Activated T-cell treated with anti-CD3 and anti-CD28 coated beads for 4 hours (primary cell): ENCODE data around the gene MS4A4E.
"Not testable (repeated sequence)": the region's sequence is repeated elsewhere in the genome, so short reads cannot be mapped to it uniquely, and the experiment has no call there.

Source experiments
- DNase-seq: peaks from one replicate; pipeline ENCODE4 v3.0.0-alpha.2; 2020

MS4A4E gene

DNA sequence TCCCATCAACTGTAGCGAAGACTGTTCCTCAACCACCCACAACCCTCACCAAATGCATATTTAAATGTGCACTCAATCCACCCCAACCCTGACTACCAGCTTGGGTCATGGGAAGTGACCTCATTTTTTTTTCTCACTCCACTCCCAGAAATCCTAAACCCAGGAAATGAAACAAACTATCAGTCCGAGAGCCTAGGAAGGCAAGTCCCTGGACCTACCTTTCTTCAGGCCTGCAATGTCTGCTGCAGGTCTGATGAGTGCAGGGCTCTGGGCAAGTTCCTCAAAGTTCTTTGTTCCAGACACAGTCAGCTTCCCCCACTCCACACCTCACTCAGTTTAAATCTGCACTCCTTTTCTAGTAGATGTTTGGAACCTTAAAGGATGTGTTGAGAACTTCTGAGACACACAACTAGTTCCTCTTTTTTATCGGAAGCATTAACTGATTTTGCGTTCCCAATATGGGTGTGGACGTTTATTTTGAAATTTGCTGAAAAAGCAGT is at the start of gene MS4A4E:
Gene MS4A4E, minus strand, starts transcription at position 398 of the 500 bp plus-strand sequence. CDS start 13,082 bp downstream, outside the sequence.
- no peak for DNase-seq

DNA sequence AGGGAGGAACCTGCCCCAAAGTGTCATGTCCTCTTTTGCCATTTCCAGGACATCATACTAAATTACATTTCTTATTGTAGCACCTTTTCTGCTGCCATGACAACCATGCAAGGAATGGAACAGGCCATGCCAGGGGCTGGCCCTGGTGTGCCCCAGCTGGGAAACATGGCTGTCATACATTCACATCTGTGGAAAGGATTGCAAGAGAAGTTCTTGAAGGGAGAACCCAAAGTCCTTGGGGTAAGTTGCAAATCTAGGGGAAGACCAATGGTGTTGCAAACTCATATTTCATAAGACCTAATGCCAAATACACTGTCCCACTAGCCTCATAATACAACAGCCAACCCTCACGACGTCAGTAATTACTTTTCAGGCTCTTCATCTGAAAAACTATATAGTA is 49.2 kb upstream of the MS4A4E start:
- DNase-seq: no peak

DNA sequence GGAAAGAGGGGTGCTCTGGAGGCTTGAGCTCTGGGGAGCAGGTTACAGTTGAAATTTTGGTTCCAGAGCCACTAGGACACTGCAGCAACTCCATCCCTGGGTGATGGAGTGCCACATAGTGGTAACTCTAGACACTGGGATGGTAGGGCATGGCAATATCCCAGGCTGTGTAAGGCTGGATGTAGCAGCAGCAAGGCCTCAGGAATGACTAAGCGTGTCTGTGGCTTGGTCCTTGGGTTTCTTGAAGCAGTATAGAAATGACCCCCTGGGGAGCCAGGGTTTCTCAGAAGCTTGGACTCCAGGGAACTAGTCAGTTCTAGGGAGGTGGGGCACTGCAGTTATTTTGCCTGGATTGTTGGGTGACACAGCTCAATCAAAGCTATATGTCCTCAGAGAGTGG is 45.6 kb upstream of the MS4A4E start:
- no peak for DNase-seq

DNA sequence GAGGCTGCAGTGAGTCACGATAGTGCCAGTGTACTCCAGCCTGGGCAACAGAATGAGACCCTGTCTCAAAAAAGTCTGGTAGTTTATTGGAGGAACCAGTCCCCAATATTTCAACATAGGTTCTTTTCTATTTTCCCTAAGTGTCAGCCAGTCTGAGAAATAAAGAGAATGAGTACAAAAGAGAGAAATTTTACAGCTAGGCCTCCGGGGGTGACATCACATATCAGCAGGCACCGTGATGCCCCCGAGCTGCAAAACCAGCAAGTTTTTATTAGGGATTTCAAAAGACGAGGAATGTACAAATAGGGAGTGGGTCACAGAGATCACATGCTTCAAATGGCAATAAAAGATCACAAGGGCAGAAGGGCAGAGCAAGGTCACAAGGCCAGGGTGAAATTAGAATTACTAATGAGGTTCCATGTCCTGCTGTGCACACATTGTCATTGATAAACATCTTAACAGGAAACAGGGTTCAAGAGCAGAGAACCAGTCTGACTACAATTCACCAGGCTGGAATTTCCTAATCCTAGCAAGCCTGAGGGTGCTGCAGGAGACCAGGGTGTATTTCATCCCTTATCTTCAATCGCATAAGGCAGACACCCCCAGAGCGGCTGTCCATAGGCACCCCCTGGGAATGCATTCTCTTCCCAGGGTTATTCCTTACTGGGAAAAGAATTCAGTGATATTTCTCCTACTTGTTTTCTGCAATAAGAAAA is 42.6 kb upstream of the MS4A4E start:
- DNase-seq: not testable (repeated sequence)

DNA sequence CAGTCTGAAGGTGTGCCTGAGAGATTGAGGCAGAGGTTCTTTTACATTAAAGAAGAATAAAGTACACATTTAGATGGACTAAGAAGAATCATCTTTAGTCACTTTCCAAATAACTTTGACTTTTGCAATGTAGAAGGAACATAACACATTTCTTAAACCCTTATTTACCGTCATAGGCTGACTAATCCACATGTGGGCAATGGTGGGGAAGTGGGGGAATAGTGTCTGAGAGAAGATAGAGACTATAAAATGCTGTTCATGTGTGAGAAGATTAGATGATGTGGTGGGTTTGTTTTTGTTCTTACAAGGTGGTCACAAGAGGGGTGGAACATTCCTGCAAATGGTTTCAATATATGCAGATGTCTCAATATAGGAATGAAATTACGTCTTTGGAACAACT is 39.3 kb upstream of the MS4A4E start:
- DNase-seq: no peak

DNA sequence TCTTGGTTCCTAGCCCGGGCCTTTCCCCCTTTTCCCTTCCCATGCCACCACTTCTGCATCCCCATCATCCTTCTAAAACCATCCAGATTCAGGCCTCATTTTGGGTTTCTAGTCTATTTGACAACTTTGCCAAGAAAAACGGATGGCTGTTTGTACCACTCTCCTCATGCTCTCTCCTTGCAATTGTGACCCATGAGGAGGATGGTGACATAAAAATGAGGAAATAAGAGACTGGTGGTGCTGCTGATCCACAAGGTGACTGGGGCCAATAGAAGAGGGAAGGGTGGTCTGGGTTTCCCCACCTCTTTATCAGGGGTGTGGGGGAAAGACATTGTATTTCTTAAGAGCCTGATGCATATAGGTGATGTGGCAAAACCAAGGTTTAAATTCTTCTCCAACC is 38.5 kb upstream of the MS4A4E start:
- no peak for DNase-seq

DNA sequence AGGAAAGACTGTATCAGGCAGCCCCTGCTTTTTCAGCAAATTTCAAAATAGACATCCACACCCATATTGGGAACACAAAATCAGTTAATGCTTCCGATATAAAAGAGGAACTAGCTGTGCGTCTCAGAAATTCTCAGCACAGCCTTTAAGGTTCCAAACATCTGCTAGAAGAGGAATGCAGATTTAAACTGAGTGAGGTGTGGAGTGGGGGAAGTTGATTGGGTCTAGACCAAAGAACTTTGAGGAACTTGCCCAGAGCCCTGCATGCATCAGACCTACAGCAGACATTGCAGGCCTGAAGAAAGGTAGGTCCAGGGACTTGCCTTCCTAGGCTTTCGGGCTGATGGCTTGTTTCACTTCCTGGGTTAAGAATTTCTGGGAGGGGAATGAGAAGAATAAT is 37.5 kb upstream of the MS4A4E start, which contains the start of gene MS4A4A:
Gene MS4A4A, plus strand, starts transcription at position 255 of the 400 bp plus-strand sequence. Its CDS starts 10 bp downstream, at position 265.
- no peak for DNase-seq

DNA sequence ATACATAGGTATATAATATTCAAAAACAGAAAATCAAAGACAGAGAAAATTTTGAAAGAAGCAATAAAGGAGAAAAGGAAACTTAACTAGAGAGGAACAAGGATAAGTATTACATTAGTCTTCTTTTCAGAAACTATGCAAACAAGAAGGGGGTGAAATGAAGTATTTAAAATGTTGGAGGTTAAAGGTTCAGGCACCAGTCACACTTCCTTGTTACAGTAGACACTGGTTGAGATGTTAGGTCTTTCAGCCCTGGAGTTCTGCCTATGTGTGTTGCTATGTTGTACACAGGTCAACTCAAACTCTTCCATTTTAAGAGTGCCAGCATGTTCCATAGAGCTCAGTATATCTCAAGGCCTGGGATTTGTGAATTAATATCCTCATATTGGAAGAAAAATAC is 31.5 kb upstream of the MS4A4E start:
- DNase-seq: no peak

DNA sequence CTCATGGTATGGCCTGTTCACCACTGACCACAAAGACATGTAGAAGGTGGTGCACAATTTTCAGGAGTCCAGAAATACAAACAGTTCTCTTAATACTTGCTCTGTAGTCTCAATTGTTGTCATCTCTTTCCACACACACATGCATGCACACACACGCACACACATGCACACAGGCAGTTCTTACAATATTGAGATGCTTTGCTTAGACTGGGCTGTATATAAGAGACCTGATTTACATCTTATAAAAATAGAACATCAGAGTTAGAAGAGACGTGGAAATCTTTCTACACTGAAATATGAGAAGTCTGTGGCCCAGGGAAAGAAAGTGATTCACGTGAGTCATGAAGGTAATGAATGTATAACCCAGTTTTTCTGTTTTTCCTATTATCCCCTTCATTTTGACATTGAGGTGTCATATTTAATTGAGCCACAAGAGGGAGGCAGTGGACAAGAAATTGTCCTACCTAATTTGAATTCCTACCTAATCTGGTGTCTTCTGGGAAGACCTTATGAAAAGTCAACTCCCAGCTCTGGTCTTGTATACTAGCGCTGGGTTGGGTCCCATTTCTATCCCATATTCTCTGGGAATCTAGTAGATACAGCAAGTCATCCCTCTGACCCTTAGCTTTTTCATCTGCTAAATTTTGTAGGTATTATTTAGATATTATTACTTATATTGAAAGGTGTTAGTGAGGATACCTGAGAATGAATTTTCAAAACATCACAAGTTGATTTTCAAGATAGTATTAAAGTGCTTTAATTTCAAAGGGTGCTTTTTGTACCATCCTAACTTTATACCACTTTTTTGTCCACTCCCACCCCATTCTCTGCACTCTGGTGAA is 22.7 kb upstream of the MS4A4E start:
- DNase-seq: no peak

DNA sequence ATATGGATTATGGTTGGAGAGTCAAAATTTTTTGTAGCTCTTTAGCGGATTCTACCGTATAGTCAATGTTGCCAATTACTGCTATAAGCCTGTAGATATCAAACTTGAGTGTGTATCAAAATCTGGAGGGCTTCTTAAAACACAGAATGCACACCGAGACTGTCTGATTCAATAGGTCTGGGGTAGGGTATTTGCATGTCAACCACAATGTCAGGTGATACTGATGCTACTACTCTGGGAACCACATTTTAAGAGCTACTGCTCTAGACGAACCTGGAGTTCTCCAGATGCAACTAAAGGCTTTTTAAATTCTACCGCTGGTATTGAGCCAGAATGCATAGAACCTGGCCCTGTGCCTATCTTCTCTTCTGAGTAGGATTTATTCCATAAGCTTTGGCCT is 21.7 kb upstream of the MS4A4E start:
- DNase-seq: no peak

DNA sequence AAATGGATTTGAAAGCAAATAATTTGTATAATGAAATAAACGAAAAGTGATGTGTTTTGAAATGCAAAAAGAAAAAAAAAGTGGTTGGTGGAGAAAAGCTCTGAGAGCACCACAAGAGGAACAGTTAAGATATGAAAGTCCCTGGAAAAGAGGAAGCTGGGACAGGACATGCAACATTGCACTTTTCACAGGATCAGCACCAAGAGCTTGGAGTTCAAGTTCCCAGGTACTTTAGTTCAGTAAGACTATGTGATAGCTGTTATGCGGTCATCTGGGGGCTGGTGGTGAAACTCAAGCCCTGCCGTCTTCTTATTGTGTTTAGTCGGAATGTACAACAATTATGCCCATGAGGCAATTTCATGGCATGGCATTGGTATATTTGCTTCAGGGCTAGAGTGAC is 20.5 kb upstream of the MS4A4E start:
- DNase-seq: no peak

DNA sequence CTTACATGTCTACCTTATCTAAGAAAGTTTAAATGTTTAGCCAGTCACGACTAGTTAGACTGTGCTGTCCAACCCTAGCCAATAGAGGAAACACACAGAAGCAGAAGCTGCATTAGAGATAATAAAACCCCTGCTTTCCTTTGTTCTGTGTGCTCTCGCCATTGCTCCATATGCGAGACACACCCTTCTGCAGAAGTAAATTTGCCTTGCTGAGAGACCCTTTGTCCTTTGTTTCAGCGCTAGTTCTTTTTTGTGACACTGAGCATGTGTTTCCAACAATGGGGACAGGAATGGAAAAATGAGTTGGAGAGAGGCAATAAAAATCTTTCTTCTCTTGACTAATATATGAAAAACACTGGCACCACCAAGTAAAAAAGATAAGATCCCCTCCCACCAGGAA is 18.1 kb upstream of the MS4A4E start:
- DNase-seq: no peak

DNA sequence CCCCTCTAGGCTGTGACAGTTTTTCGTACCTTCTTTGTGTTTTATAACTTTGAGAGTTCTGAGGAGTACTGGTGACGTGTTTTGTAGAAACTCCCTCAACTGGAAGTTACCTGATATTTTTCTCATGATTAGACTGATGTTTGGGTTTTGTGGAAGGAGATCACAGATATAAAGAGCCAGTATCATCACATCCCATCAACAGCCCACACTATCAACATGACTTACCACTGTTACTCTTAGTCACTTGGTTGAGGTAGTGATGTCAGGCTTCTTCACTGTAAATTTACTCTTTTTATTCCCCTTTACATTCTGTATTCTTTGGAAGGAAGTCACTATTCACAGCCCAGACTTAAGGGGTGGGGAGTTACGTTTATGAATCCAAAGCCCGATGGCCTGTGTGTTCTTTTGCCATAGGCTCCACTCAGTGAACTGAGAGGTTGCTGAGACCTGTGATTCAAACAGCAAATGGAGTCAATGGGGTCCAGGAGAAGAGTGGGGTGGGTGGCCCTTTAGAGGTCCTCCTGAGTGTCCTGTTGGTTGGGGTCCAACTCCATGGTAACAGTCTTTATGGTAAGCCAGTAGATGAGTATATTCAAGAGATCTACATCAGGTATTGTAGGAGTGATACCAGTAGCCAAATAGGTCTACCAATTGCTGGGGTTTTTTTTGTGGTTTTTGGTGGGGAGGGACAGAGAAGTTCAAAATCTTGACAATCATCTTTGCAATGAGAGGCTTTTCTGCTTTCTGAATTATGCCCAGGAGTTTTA is 15.2 kb upstream of the MS4A4E start:
- DNase-seq: no peak

DNA sequence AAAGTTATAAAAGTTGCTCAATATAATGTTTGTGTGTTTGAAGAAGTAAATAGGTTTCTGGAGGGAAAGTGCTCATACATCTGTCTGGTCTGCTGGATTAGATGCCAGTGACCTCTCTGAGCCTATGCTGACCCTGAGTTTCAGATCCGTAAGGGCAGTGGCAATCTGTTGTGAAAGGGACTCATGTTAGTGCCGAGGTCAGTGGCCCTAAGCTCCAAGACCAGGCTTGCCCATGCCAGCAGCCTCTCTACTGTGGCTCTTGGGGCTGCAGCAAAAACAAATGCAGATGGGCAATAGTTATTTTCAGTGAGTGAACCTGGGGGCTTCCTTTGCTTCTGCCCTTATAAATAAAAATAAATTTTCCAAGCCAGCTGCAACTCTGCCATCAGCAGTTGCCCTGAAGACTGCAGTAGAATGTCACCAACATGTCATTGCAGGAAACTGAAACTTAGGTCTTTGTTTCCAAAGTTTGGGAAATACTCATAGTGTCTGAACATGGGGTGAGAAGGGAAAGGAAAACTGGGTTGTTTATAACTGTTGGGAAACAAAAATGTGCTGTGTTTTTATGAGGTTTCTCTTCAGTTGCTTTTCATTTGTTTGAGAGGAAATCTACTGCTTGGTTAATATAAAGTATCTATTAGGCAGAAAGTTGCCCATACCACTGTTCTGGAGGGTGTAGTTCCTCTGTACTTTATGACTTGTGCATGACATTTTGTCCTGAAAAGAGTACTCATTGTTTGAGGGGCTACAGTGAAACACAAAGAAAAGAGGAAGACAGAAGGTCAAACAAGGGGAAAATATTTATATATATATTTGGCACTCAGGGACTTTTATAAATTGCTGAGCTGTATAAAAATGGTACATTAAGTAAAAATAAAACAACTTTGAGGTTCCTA is 9.5 kb upstream of the MS4A4E start:
- no peak for DNase-seq

DNA sequence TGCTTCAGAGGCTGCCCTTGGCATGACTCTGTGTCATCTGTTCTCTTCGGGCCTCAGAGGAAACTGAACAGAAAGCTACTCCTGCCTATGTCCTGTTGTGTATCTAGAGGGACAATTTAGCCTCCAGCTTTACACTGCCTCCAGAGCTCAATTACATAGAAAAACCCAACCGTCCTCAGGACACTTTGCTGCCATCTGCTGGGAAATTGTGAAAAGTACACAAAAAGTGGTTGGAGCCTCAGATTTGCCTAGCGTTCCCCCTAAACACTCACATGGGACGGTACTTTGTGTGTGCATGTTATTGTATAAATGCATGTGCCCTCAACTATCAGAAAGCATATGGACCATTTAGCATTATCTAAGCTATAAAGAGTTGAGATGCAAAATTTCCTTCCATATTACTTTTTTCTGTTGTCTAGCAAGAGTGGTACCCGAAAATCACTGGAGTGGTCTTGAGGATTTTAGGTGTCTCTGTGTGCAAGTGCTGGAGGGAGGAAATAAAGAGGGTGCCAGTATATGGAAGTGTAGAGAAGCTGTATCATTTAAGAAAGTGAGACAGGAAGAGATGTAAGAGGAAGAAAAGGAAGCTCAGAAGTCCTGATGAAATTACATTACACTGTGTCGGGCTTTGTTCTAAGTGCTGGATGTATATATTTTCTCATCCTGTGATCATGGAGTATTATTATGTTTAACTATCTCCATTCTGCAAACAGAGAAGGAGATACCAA is 8.7 kb upstream of the MS4A4E start:
- DNase-seq: no peak

DNA sequence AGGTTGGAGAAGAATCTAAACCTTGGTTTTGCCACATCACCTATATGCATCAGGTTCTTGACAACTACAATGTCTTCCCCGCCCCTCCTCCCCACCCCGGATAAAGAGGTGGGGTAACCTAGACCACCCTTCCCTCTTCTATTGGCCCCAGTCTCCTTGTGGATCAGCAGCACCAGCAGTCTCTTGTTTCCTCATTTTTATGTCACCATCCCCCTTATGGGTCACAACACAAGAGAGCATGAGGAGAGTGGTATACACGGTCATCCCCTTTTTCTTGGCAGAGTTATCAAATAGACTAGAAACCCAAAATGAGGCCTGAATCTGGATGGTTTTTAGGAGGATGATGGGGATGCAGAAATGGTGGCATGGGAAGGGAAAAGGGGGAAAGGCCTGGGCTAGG is 1.2 kb downstream of the MS4A4E start:
- no peak for DNase-seq

DNA sequence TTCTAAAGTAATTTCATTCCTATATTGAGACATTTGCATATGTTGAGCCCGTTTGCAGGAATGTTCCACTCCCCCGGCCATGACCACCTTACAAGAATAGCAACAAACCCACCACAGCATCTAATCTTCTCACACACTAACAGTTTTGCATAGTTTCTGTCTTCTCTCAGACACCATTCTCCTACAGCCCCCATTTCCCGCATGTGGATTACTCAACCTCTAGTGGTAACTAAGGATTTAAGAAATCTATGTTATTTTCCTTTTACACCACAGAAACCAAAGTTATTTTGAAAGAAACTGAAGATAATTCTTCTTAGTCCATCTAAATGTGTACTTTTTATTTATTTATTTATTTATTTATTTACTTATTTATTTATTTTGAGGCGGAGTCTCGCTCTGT is 2.3 kb downstream of the MS4A4E start:
- DNase-seq: no peak

DNA sequence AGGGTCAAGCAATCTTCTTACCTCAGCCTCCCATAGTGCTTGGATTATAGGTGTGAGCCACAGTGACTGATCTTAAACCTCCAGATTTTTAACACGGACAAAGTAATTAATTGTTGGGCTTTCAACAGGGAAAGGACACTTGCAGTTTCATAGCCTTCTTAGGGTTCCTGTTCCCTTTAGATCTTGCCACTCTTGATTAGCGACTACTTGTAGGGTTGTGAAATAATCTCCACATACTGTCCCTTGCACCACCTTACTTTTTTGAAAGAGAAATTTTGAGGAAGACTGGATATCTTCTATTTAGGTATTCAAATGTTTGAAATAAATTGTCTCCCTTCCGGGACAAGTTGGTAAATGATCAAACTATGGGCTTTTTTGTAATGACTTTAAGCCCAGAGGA is 7.6 kb downstream of the MS4A4E start:
- no peak for DNase-seq

DNA sequence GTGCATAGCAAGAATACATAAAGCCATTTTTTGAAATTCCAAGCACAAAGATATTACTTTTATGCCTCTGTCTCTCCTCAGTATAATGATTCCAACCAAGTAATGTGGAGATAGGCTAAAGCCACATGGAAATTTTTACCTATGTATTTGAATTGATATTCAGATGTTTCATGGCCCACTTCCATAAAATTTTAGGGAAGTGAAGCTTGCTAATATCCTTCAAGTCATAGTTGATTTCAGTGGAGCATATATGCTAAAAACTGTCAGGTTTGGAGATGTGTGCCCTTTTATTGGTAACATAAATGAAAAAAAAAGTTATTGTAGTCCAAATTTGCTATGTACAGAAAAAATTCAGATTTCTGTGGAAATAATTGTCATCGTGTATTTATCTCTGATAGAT is 12.3 kb downstream of the MS4A4E start:
- DNase-seq: no peak

DNA sequence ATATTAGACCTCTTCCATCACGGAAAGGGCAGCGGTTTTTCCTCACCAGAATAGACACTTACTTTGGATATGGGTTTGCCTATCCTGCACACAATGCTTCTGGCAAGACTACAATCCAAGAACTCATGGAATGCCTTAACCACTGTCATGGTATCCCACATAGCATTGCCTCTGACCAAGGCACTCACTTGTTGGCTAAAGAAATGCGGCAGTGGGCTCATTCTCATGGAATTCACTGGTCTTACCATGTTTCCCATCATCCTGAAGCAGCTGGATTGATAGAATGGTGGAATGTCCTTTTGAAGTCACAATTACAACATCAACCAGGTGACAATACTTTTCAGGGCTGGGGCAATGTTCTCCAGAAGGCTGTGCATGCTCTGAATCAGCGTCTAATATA is 20.8 kb downstream of the MS4A4E start:
- no peak for DNase-seq

DNA sequence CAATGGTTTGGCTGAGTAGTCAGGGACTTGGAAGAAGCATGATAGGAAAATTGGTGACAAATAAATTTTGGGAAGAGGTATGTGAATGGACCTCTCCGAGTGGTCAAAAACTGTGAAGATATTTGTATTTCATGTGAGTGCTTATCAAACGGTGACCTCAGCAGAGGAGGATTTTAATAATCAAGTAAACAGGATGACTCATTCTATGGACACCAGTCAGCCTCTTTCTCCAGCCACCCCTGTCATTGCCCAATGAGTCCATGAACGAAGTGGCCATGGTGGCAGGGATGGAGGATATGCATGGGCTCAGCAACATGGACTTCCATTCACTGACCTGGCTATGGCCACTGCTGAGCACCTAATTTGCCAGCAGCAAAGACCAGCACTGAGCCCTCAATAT is 21.2 kb downstream of the MS4A4E start:
- DNase-seq: no peak

DNA sequence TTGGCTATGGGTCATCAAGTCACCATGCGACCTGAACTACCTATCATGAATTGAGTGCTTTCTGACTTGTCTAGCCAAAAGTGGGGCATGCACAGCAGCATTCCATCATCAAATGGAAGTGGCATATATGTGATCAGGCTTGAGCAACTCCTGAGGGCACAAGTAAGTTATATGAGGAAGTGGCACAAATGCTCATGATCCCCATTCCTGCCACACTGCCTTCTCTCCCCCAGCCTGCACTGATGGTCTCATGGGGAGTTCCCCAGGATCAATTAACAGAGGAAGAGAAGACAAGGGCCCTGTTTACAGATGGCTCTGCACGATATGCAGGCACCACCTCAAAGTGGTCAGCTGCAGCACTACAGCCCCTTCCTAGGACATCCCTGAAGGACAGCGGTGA is 21.8 kb downstream of the MS4A4E start:
- DNase-seq: no peak
